Measurements from ENCODE around the gene GSE1. TPM values are rescaled to one million over a fixed set of nuclear protein-coding genes. Genes with fewer than 3 reads are reported as not detected.

The GSE1 gene
- total and polyA plus RNA-seq, 9 of the 15 experiments (the other 6 are each of a cell fraction or from before 2014, with no cell fraction given): 12.2 to 244 (median 57.9) TPM

DNA sequence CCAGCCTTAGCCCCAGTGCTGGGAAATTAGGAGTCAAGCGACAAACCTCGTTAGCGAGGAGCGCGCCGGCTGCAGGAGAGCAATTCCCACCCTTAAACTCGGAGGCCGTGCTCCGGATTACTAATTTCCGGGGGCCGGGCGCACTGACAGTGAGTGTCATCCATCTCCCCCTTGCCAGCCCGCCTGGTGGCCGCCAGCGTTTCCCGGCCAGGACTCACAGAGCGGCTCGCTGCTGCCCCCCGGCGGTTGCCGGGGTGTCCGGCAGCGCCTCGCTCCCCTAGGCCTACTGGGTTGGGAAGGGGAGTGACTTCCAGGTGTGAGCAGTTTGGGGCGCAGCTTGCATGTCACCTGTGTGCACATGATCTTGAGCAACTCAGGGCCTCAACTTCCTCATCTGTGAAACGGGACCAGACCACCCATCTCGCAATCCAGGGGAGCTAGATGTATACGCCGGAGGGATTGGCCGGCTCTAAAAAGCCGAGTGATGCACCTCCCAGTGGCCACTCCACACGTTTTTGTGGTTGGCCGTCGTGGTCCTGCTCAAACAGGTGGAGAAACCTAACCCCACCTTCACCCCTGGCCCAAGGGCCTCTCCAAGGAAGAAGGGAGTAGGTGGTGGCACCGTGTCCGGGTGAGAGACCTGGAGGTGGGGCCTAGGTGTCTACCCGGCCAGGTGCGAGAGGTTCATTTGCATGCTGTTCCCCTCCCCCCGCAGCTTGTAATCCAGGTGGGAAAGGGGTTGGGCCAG lies 2.5 kb upstream of the GSE1 start (continued):
- TF ChIP-seq XRCC4 (IDR thresholded peaks at IDR 0.05; ENCODE audit: extremely low read depth, insufficient read depth, insufficient read length) (no peak), DNMT1 (IDR thresholded peaks at IDR 0.05) (peak; percentile 28; the same call in 1 of the 2 replicates), KAT8 (IDR thresholded peaks at IDR 0.05; ENCODE audit: low read depth) (no peak), E2F3 (CRISPR knock-in tag; IDR thresholded peaks at IDR 0.05) (0 out of 2 replicates have a peak, but pooled peaks have one; percentile 13), TEAD1 (CRISPR knock-in tag; IDR thresholded peaks at IDR 0.05) (peak in 1 of 2 experiments; percentile 88; a peak in 2 of 4 replicates), TCF3 (CRISPR knock-in tag; IDR thresholded peaks at IDR 0.05) (peak; percentile 49; the same call in 1 of the 2 replicates), LEF1 (IDR thresholded peaks at IDR 0.05) (peak; percentile 13; the same call in 1 of the 2 replicates), NFIX (CRISPR knock-in tag; IDR thresholded peaks at IDR 0.05; ENCODE audit: low read depth) (no peak), HMGN3 (IDR thresholded peaks at IDR 0.05; ENCODE audit: borderline replicate concordance, extremely low read depth, insufficient read length, low read depth, low read length) (peak; percentile 90), TOE1 (IDR thresholded peaks at IDR 0.05; ENCODE audit: borderline replicate concordance) (peak; percentile 63; the same call in 1 of the 2 replicates), TOE1 (CRISPR knock-in tag; IDR thresholded peaks at IDR 0.05; ENCODE audit: borderline replicate concordance, low read depth) (no peak), SRSF7 (optimal IDR thresholded peaks at IDR 0.05; ENCODE audit: low read depth, low read length) (no peak), L3MBTL2 (IDR thresholded peaks at IDR 0.05) (peak; percentile 71), DACH1 (IDR thresholded peaks at IDR 0.05; ENCODE audit: partially characterized antibody) (peak; percentile 9)
- TF ChIP-seq, protein P1, sequence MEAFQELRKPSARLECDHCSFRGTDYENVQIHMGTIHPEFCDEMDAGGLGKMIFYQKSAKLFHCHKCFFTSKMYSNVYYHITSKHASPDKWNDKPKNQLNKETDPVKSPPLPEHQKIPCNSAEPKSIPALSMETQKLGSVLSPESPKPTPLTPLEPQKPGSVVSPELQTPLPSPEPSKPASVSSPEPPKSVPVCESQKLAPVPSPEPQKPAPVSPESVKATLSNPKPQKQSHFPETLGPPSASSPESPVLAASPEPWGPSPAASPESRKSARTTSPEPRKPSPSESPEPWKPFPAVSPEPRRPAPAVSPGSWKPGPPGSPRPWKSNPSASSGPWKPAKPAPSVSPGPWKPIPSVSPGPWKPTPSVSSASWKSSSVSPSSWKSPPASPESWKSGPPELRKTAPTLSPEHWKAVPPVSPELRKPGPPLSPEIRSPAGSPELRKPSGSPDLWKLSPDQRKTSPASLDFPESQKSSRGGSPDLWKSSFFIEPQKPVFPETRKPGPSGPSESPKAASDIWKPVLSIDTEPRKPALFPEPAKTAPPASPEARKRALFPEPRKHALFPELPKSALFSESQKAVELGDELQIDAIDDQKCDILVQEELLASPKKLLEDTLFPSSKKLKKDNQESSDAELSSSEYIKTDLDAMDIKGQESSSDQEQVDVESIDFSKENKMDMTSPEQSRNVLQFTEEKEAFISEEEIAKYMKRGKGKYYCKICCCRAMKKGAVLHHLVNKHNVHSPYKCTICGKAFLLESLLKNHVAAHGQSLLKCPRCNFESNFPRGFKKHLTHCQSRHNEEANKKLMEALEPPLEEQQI (IDR thresholded peaks at IDR 0.05): no peak
- TF ChIP-seq, protein P2, sequence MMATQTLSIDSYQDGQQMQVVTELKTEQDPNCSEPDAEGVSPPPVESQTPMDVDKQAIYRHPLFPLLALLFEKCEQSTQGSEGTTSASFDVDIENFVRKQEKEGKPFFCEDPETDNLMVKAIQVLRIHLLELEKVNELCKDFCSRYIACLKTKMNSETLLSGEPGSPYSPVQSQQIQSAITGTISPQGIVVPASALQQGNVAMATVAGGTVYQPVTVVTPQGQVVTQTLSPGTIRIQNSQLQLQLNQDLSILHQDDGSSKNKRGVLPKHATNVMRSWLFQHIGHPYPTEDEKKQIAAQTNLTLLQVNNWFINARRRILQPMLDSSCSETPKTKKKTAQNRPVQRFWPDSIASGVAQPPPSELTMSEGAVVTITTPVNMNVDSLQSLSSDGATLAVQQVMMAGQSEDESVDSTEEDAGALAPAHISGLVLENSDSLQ (IDR thresholded peaks at IDR 0.05): peak; percentile 95
- TF ChIP-seq, protein P3, sequence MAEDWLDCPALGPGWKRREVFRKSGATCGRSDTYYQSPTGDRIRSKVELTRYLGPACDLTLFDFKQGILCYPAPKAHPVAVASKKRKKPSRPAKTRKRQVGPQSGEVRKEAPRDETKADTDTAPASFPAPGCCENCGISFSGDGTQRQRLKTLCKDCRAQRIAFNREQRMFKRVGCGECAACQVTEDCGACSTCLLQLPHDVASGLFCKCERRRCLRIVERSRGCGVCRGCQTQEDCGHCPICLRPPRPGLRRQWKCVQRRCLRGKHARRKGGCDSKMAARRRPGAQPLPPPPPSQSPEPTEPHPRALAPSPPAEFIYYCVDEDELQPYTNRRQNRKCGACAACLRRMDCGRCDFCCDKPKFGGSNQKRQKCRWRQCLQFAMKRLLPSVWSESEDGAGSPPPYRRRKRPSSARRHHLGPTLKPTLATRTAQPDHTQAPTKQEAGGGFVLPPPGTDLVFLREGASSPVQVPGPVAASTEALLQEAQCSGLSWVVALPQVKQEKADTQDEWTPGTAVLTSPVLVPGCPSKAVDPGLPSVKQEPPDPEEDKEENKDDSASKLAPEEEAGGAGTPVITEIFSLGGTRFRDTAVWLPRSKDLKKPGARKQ (CRISPR knock-in tag; IDR thresholded peaks at IDR 0.05): no peak
- TF ChIP-seq, protein P4, sequence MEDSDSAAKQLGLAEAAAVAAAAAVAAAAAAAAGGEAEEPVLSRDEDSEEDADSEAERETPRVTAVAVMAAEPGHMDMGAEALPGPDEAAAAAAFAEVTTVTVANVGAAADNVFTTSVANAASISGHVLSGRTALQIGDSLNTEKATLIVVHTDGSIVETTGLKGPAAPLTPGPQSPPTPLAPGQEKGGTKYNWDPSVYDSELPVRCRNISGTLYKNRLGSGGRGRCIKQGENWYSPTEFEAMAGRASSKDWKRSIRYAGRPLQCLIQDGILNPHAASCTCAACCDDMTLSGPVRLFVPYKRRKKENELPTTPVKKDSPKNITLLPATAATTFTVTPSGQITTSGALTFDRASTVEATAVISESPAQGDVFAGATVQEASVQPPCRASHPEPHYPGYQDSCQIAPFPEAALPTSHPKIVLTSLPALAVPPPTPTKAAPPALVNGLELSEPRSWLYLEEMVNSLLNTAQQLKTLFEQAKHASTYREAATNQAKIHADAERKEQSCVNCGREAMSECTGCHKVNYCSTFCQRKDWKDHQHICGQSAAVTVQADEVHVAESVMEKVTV (CRISPR knock-in tag; IDR thresholded peaks at IDR 0.05): peak; percentile 96
